H4 (cell line): ENCODE data around the gene ZNF397. TPM values are rescaled to one million over a fixed set of nuclear protein-coding genes. Genes with fewer than 3 reads are reported as not detected.
"Not testable (repeated sequence)": the region's sequence is repeated elsewhere in the genome, so short reads cannot be mapped to it uniquely, and the experiment has no call there.

ENCODE experiments used
- DNase-seq: peaks from one replicate; pipeline ENCODE4 v3.0.0-alpha.2; 2015; ENCODE audit warnings: low spot score
- total RNA-seq: library from RNA; depleted of rRNA; stranded (reverse); fragments of >200 nt; shearing (Covaris generic); gene quantifications from 2 replicates; pipeline ENCODE4 v1.2.3, GENCODE V29; 2014; rRNA removed

The ZNF397 gene
- total RNA-seq: 8.6 and 9.3 TPM in 2 replicates

DNA sequence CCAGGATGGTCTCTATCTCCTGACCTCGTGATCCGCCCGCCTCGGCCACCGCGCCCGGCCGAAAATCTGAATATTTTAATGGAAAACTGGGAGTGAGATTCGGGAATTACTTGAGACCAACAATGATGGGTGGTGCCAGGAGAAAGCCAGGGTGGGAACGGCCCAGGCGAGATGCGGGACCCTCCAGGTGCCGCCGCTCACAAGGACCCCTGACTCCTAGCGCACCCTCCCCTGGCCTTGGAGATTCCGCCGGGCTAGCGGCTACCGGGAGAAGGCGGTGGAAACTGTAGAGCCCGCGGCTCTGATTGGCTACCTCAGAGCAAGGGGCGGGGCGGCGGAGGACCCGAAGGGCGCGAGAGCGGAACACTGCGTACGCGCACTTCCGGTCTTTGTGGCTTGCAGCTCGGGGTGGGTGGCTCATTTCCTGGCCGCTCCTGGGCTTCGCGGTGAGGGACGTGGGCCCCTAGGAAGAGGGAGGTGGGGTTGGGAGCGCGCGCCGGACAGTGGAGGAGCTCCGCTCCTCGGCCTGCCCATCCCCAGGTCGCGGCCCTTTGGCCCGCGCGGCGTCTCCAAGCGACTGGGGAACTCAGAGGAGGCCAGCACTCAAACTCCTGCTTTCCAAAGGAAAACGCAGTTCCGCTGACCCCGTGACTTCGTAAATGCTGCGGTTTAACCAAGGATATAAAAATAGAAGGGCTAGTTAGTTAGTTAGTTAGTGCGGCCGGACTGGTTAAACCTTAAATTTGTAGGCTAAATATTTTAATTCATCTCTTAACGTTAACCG is at the start of gene ZNF397:
TSS of gene ZNF397 (plus strand) at position 371 of the 784 bp plus-strand sequence. CDS start 1,437 bp downstream, outside the sequence.
- DNase-seq: peak; percentile 96

DNA sequence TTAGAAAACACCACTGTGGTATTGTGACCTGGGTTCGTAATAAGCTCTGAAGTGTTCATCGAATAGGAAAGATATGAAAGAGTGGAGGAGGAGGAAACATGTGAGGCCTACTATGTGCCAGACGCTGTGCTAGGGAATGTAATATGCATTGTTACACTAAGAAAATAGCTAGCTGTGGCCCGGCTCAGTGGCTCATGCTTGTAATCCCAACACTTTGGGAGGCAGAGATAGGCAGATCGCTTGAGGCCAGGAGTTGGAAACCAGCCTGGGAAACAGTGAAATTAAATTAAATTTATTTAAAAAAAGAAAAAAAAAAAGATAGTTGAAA is 49.2 kb upstream of the ZNF397 start:
- no peak for DNase-seq

DNA sequence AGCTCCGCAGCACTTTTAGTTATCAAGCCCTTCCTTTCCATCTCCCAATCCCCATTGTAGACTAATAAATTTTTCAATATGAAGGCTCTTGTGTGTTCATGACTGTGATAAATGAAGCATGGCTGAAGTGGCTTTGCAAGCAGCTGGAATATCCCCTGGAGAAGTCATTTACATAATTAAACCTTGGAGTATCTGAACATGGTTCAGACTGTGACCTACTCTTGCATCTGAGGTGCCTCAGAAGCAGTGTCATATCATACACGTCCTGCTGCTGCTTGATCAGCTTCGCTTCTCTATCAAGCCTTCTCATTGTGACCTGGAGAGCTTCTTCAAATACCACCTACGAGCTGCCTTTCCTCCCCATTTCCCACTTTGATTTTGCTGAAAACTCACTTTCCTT is 48.4 kb upstream of the ZNF397 start:
- DNase-seq: no peak

DNA sequence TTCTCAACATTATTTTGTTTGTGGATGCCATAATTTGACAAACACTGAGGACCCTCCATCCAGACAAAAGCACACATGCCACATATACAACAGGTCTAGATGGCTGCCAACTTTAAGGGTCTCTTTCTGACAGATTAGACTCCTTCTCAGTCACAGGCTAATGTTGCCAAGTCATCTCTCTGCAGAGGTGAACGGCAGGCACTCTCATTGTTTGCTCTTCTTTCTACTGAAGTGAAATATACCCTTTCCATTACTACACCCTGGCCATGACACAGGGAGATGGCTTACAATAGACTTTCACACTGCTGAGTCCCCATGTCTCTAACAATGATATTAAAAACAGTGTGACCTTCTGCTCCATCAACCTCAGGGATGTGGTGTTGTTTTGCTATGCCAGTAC is 47.5 kb upstream of the ZNF397 start:
- no peak for DNase-seq

DNA sequence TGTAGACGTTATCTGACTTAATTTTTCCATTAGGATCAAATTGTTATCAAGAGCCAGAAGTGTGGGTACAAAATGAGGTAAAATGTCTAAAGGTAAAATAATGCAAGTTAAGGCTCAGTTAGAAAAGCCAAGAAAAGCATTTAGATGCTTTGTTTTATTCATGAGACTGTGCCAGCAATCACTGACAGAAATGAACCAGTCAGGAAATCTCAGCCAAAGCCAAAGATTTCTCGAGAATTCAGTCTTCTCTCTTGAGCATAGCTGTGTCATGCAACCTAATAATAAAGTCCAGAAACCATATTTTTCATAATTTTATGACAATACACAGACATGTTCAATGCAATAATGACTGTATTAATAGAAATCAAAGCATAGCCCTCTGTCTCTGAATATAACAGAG is 43.5 kb upstream of the ZNF397 start:
- DNase-seq: no peak

DNA sequence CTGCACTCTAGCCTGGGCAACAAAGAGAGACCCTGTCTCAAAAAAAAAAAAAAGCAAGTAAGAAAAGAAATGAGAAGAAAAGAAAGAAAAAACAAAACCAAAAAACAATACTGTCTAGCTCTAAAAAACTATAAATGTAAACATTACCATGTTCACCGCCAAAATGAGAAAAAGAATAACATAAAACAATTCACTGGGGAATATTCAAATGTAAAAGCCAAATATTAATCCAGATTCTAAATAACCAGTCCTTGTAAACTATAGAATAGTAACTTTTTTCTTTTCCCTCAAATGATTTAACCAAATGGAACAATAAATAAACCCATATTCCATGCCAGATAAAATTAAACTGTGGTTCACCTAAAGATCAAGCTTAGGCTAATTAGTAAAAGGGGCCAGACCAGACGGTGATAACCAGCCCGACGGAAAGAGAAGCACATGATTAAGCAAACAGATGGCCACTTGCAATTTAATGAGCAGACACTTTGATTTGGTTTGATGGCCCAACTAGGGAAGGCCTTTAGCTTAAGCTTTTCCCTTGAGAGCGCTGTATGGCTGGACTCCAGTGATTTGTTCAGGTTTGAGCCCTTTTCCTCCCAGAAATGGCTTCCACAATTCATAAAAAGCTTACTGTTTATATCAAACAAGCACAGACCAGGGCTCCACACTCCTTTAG is 39.4 kb upstream of the ZNF397 start:
- DNase-seq: no peak

DNA sequence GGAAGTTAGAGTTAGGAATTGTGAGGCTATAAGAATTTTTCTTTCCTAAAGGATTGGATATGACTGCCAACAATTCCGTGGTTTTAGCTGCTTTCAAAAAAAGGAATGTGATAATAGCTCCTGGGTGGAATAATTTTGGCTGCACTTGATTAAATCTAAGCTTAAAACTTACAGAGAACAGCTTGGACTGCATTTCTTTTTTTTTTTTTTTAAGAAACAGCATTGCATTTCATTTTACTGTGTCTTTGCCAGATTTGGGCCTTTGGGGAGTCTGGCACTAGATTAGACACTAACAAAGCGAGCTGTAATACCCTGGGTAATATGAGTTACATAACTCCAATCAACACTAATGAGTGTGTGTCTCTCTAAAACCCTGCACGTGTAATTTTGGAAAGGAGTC is 37.8 kb upstream of the ZNF397 start:
- no peak for DNase-seq

DNA sequence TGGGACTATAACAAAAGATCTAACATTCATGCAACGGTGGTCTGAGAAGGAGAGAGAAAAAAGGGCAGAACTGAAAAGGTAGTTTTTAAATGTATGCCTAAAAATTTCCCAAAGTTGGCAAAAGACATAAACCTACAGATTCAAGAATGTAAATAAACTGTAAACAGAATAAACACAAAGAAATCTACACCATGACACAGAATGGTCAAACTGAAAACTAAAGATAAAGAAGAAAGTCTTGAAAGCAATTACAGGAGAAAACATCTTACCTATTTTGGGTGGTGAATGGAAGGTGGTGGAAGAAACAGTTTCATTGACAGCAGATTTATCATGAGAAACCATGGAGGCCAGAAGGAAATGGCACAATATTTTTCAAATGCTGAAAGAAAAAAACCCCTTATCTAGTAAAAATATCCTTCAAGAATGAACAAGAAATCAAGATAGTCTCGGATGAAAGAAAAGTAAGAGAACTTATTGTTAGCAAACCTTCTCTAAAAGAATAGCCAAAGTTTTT is 35.6 kb upstream of the ZNF397 start:
- no peak for DNase-seq

DNA sequence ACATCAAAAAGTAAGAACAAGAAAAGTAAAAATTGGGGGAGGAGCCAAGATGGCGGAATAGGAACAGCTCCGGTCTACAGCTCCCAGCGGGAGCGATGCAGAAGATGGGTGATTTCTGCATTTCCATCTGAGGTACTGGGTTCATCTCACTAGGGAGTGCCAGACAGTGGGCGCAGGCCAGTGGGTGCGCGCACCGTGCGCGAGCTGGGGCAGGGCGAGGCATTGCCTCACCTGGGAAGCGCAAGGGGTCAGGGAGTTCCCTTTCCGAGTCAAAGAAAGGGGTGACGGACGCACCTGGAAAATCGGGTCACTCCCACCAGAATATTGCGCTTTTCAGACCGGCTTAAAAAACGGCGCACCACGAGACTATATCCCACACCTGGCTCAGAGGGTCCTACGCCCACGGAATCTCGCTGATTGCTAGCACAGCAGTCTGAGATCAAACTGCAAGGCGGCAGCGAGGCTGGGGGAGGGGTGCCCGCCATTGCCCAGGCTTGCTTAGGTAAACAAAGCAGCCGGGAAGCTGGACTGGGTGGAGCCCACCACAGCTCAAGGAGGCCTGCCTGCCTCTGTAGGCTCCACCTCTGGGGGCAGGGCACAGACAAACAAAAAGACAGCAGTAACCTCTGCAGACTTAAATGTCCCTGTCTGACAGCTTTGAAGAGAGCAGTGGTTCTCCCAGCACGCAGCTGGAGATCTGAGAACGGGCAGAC is 34.9 kb upstream of the ZNF397 start:
- DNase-seq: not testable (repeated sequence)

DNA sequence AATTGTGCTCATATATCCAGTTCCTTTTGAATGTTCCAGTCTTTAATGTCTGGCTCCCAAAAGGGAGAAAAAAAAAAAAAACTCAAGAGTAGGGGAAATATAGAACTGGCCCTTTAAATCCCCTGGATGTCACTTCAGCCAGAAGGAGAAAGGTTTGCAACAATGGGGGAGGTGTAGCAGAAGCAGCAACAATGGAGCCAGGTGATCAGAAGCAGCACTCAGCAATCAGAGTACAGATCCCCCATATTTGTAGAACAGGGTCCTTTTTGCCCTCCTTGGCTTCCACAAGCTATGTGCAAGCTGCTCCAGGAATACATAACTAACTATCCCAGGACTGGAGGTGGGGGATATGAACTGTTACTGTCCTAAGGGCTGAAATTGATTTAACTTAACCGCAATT is 25.8 kb upstream of the ZNF397 start:
- no peak for DNase-seq

DNA sequence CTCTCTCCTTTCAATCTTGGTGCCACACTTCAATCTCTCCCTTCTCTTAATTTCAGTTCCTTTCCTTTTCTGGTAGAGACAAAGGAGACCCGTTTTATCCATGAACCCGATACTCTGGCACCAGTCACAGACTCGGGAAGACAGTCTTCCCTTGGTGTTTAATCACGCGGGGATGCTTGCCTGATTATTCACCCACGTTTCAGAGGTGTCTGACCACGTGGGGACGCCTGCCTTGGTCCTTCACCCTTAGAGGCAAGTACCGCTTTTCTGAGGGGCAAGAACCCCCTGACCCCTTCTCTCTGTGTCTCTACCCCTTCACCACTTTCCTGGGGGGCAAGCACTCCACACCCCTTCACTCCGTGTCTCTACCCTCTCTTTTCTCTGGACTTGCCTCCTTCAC is 24.2 kb upstream of the ZNF397 start:
- DNase-seq: not testable (repeated sequence)

DNA sequence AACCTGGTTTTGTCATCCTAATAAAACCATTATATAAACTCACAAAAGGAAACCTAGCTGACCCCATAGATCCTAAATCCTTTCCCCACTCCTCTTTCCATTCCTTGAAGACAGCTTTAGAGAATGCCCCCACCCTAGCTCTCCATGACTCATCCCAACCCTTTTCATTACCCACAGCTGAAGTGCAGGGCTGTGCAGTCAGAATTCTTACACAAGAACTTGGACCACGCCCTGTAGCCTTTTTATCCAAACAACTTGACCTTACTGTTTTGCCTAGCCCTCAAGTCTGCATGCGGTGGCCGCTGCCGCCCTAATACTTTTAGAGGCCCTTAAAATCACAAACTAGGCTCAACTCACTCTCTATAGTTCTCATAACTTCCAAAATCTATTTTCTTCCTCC is 21.5 kb upstream of the ZNF397 start:
- DNase-seq: not testable (repeated sequence)

DNA sequence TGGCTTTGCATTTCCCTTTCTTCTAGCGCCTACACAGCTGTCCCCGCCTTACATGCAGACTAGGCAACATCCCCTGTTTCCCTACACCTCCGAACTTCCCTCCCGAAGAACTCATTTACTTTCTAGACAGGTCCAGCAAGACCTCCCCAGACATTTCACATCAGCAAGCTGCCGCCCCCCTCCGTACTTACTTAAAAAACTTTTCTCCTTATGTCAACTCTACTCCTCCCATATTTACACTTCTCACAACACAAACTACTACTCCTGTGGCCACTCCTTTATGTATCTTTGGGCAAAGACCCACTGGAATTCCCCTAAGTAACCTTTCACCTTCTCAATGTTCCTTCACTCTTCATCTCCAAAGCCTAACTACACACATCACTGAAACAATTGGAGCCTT is 20.4 kb upstream of the ZNF397 start:
- DNase-seq: no peak

DNA sequence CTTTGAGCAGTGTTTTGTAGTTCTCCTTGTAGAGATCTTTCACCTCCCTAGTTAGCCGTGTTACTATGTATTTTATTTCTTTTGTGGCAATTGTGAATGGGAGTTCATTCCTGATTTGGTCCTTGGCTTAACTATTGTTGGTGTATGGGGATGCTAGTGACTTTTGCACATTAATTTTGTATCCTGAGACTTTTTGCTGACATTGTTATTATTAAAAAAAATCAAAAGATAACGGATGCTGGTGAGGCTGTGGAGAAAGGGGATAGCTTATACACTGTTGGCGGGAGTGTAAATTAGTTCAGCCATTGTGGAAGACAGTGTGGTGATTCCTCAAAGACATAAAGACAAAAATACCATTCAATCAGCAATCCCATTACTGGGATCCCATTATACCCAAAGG is 17.0 kb upstream of the ZNF397 start:
- no peak for DNase-seq

DNA sequence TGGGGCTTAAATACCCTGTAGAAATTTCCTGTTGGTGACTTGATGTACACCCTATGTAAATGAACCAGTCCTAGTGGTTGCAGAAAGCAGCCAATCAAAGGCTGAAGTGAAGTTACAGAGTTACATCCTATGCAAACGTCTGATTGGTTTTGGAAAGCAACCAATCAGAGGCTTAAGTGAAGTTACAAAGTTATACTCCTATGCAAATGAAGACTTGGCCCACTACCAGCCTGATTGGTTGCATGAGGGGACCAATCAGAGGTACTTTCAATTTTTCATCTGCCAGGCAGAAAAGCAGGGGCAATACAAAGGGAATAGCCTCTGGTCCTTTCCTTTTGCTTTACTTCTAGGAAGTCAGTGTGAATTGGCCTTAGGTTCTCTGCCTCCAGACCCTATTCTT is 13.6 kb upstream of the ZNF397 start:
- DNase-seq: peak; percentile 13

DNA sequence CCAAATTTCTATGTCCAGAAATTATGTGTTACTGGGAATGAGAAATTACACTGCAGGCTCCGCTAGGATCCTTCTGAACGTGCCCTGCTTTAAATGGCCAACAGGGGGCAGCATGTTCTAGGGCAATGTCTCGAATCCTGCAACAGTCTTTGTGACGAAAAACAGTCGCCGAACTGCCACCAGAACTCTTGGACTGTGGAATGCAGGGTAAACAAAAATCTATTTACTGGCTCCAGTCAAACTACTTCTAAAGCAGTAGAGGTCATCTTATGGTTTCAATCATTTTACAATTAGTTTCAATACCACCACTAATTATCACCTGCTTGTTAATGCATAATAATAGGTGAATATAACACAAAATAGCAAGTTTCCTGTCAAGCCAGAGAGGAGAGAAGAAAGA is 9.8 kb upstream of the ZNF397 start:
- DNase-seq: peak; percentile 74

DNA sequence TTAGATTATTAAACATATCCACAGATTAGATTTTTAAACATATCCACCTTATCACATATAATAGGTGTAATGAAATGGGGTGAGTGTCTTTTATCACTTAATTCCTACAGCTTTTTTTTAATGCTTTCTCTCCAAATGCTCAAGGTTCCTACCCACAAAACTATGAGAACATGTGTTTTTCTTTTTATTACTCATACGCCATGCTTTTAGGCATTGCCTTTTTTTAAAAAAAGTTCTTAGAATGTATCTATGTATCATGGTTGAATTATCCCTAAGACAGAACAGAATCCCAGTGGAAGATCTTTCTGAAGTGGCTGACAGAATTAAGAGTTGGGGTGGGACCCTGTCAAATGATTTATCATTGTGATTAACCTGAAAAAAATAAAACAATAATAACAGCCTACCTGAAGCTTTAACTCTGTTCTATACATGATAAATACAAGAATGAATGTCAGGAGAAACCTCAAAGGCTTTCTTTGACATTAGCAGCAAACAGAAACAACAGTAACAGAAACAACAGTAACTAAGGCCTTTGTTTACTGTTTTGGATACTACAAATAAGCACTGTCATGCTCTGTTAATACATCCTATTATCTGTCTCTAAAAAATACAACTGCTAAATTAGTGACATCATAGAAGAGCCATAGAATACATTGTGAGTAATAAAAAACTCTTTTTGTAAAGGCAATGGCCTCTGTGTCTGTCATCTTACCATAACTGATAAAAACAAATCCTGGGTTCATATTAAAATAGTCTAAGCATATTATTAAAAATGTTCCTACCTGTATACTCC is 4.1 kb upstream of the ZNF397 start:
- no peak for DNase-seq

DNA sequence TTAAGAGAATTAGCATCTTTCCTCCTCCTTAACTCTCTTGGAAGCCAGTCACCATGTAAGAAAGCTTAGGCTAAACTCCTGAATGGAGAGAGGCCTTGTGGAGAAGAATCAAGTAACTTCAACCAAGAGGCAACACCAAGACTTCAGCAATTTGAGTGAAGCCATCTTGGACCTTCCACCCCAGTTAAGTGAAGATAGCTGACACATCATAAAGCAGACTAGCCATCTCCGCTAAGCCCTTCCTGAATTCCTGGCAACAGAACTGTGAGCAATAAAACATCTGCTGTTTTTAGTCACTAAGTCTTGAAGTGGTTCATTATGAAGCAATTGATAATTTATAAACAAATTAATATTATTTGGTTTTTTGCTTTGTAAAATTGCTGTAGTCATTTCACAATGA is 1.5 kb upstream of the ZNF397 start:
- DNase-seq: no peak

DNA sequence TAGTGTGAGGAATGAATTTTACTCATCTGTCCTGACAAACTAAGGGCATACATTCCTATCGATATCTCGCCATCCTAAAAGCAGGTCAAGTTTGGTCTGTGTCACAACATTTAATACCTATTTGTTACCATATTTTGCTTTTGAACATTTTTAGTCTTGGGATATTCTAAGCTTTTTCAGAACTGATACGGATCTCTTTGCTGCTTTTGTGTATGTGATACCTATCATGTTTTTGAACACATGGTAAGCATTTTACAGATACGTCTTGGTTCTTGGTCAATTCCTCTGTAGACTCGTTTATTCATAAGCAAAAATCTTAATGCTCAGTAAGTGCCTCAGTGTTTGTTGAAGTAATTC is 592 bp downstream of the ZNF397 start:
- DNase-seq: no peak

DNA sequence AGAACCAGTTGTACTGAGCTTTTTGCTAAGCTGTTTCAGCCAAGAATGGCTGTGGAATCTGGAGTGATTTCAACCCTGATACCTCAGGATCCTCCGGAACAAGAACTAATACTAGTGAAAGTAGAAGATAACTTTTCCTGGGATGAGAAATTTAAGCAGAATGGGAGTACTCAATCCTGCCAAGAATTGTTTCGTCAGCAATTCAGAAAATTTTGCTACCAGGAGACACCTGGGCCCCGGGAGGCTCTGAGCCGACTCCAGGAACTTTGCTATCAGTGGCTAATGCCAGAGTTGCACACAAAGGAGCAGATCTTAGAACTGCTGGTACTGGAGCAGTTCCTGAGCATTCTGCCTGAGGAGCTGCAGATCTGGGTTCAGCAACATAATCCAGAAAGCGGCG is 1.6 kb downstream of the ZNF397 start:
- DNase-seq: no peak

DNA sequence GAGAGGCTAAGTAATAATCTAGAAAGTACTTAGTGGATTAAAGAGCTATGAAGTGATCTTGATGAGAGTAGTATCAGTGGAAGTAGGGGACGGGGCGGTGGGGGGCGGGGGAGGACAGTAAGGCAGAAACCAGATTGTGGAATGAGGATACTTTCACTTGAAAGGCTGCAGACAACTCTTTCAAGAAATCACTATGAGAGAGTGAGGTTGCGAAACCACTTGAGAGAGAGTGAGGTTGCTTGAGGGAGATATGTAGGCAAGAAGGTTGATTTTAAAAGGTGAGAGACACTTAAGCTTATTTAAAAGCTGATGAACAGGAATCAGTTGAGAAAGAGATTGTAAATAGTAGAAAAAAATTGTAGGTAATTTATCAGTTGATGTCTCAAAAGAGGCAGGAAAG is 3.8 kb downstream of the ZNF397 start:
- DNase-seq: no peak

DNA sequence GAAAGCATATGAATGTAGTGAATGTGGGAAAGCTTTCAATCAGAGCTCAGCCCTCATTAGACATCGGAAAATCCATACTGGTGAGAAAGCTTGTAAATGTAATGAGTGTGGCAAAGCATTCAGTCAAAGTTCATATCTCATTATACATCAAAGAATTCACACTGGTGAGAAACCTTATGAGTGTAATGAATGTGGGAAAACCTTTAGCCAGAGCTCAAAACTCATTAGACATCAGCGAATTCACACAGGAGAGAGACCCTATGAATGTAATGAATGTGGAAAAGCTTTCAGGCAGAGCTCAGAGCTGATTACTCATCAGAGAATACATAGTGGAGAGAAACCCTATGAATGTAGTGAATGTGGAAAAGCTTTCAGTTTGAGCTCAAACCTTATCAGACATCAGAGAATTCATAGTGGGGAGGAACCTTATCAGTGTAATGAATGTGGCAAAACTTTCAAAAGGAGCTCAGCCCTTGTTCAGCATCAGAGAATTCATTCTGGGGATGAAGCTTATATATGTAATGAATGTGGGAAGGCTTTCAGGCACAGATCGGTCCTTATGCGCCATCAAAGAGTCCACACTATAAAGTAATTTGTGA is 5.0 kb downstream of the ZNF397 start:
- no peak for DNase-seq
